EH (cell line): ENCODE results near the gene PUS7.
"Not testable (repeated sequence)": the region's sequence is repeated elsewhere in the genome, so short reads cannot be mapped to it uniquely, and the experiment has no call there.

ENCODE experiments used
- DNase-seq: peaks from one replicate; pipeline ENCODE4 v3.0.0-alpha.2; 2015; ENCODE audit warnings: low read depth

The PUS7 gene

GRCh38 chr7:105521717-105522463 is at the start of gene PUS7:
Gene PUS7 (minus strand): TSS chr7:105522271. CDS start chr7:105508512, 13,759 bp downstream.
- DNase-seq, result peak; percentile 90

- DNase-seq, result peak; percentile 11
Observed at GRCh38 chr7:105567821-105568220, 45.8 kb upstream of the PUS7 start.

GRCh38 chr7:105567024-105567423 is 45.0 kb upstream of the PUS7 start:
- DNase-seq, result no peak

- no peak for DNase-seq
Observed at GRCh38 chr7:105565190-105565589, 43.1 kb upstream of the PUS7 start.

- no peak for DNase-seq
Observed at GRCh38 chr7:105559926-105560325, 37.9 kb upstream of the PUS7 start.

GRCh38 chr7:105538339-105538738 is 16.3 kb upstream of the PUS7 start:
- no peak for DNase-seq

GRCh38 chr7:105532709-105533460 is 10.8 kb upstream of the PUS7 start:
- DNase-seq, result peak; percentile 3

GRCh38 chr7:105531792-105532671 is 10.0 kb upstream of the PUS7 start, which contains the start of gene RINT1:
Gene RINT1 (plus strand): TSS chr7:105532201. CDS start chr7:105532316, 115 bp downstream.
- DNase-seq, result peak; percentile 93

GRCh38 chr7:105530546-105530945 is 8.5 kb upstream of the PUS7 start:
- no peak for DNase-seq

- no peak for DNase-seq
Observed at GRCh38 chr7:105530126-105530525, 8.1 kb upstream of the PUS7 start.

GRCh38 chr7:105527737-105528136 is 5.7 kb upstream of the PUS7 start:
- not testable (repeated sequence) for DNase-seq

- DNase-seq, result no peak
Observed at GRCh38 chr7:105524840-105525239, 2.8 kb upstream of the PUS7 start.

- not testable (repeated sequence) for DNase-seq
Observed at GRCh38 chr7:105524423-105524822, 2.4 kb upstream of the PUS7 start.

GRCh38 chr7:105521027-105521716 is 899 bp downstream of the PUS7 start:
- DNase-seq, result peak; percentile 75

- not testable (repeated sequence) for DNase-seq
Observed at GRCh38 chr7:105520620-105521019, 1.5 kb downstream of the PUS7 start.

GRCh38 chr7:105519353-105519752 is 2.7 kb downstream of the PUS7 start:
- DNase-seq, result peak; percentile 34

- DNase-seq, result not testable (repeated sequence)
Observed at GRCh38 chr7:105515610-105516009, 6.5 kb downstream of the PUS7 start.

- no peak for DNase-seq
Observed at GRCh38 chr7:105512926-105513526, 9.0 kb downstream of the PUS7 start.

GRCh38 chr7:105512415-105512814 is 9.7 kb downstream of the PUS7 start:
- no peak for DNase-seq

GRCh38 chr7:105502173-105502572 is 19.9 kb downstream of the PUS7 start:
- DNase-seq, result no peak

- DNase-seq, result no peak
Observed at GRCh38 chr7:105497016-105497415, 25.1 kb downstream of the PUS7 start.
